MM.1S (cell line): Measurements from ENCODE around the gene TUBA4A.

Experiments used
- DNase-seq: peaks from one replicate; pipeline ENCODE4 v3.0.0-alpha.2; 2015
- H2AFZ ChIP-seq: fragments of 300-600 bp; sonication (generic); 2 replicates; pipeline ENCODE4 v1.6.0; 2016; ENCODE audit warnings: antibody characterized with exemption, low read length
- H3F3A ChIP-seq: fragments of 300-600 bp; sonication (generic); 2 replicates; pipeline ENCODE4 v1.6.1; 2016; ENCODE audit warnings: mild to moderate bottlenecking, antibody characterized with exemption, low read length, moderate library complexity, mixed read lengths; ENCODE audit not compliant: insufficient read depth
- H3K27ac ChIP-seq: fragments of 300-600 bp; sonication (generic); 2 replicates; pipeline ENCODE4 v1.5.1; 2016; ENCODE audit warnings: mild to moderate bottlenecking, low read length
- H3K27me3 ChIP-seq: fragments of 300-600 bp; sonication (generic); replicated peaks from 2 replicates; pipeline ENCODE4 v1.6.0; 2016; ENCODE audit warnings: low read length; ENCODE audit not compliant: insufficient read depth
- H3K36me3 ChIP-seq: fragments of 300-600 bp; sonication (generic); replicated peaks from 2 replicates; pipeline ENCODE4 v1.6.1; 2016; ENCODE audit warnings: mild to moderate bottlenecking, low read length, mixed read lengths; ENCODE audit not compliant: insufficient read depth
- H3K4me1 ChIP-seq: fragments of 300-600 bp; sonication (generic); 2 replicates; pipeline ENCODE4 v1.6.1; 2016; ENCODE audit warnings: low read length, mixed read lengths
- H3K4me2 ChIP-seq: fragments of 300-600 bp; sonication (generic); 2 replicates; pipeline ENCODE4 v1.6.0; 2016; ENCODE audit warnings: low read depth, low read length
- H3K4me3 ChIP-seq: fragments of 300-600 bp; sonication (generic); 2 replicates; pipeline ENCODE4 v1.5.1; 2016; ENCODE audit warnings: low read length, mixed read lengths
- H3K79me2 ChIP-seq: fragments of 300-600 bp; sonication (generic); 2 replicates; pipeline ENCODE4 v1.6.1; 2016; ENCODE audit warnings: mixed run types, low read length, mixed read lengths
- H3K9ac ChIP-seq: fragments of 300-600 bp; sonication (generic); 2 replicates; pipeline ENCODE4 v1.6.1; 2016; ENCODE audit warnings: low read length, mixed read lengths
- H3K9me2 ChIP-seq: fragments of 300-600 bp; sonication (generic); replicated peaks from 2 replicates; pipeline ENCODE4 v1.6.1; 2016; ENCODE audit warnings: mild to moderate bottlenecking, low read length, mixed read lengths; ENCODE audit not compliant: insufficient read depth
- H3K9me3 ChIP-seq: fragments of 300-600 bp; sonication (generic); replicated peaks from 2 replicates; pipeline ENCODE4 v1.6.1; 2016; ENCODE audit warnings: mild to moderate bottlenecking, low read length, mixed read lengths; ENCODE audit not compliant: insufficient read depth
- H4K20me1 ChIP-seq: fragments of 300-600 bp; sonication (generic); 2 replicates; pipeline ENCODE4 v1.6.1; 2016; ENCODE audit warnings: mild to moderate bottlenecking, low read length, moderate library complexity, mixed read lengths; ENCODE audit not compliant: insufficient read depth
- CTCF ChIP-seq: fragments of 300-600 bp; sonication (generic); IDR thresholded peaks from 2 replicates; pipeline ENCODE4 v1.5.1; 2016; ENCODE audit warnings: antibody characterized with exemption, low read length, mixed read lengths
- EZH2 ChIP-seq: fragments of 300-600 bp; sonication (generic); optimal IDR thresholded peaks from 2 replicates; pipeline ENCODE3; 2017; ENCODE audit warnings: low read depth, mild to moderate bottlenecking, antibody characterized with exemption, low read length, mixed read lengths
- EZH2phosphoT487 ChIP-seq: fragments of 300-600 bp; sonication (generic); IDR thresholded peaks from 2 replicates; pipeline ENCODE4 v1.6.1; 2018; ENCODE audit warnings: antibody characterized with exemption, low read length

Gene TUBA4A

GRCh38 chr2:219296631-219297391 is 43.1 kb upstream of the TUBA4A start:
- no peak overlapping the region for H3K27ac ChIP-seq
- no peaks in the 10 kb centered on the region for H3K9me3 ChIP-seq
- H3K4me3 ChIP-seq, result no peak overlapping the region
- no peaks in the 10 kb centered on the region for H3K79me2 ChIP-seq
- H3F3A ChIP-seq, result peaks cover 10% of the 10 kb centered on the region; the same call in 1 of the 2 replicates
- TF ChIP-seq EZH2phosphoT487 (no peak), CTCF (no peak), EZH2 (no peak)
- H3K27me3 ChIP-seq, result peaks cover 30% of the 10 kb centered on the region
- H3K4me2 ChIP-seq, result no peak overlapping the region
- no peak for DNase-seq
- no peaks in the 10 kb centered on the region for H3K9me2 ChIP-seq
- peaks cover 21% of the 10 kb centered on the region for H3K4me1 ChIP-seq
- no peaks in the 10 kb centered on the region for H3K36me3 ChIP-seq
- H3K9ac ChIP-seq, result no peak overlapping the region
- no peak overlapping the region for H2AFZ ChIP-seq
- no peaks in the 10 kb centered on the region for H4K20me1 ChIP-seq

- no peaks in the 10 kb centered on the region for H3K9me3 ChIP-seq
- no peak overlapping the region for H3K27ac ChIP-seq
- no peak overlapping the region for H3K9ac ChIP-seq
- H3K9me2 ChIP-seq, result no peaks in the 10 kb centered on the region
- H3K36me3 ChIP-seq, result no peaks in the 10 kb centered on the region
- H4K20me1 ChIP-seq, result no peaks in the 10 kb centered on the region
- H3K4me2 ChIP-seq, result no peak overlapping the region
- H3K4me1 ChIP-seq, result peaks cover 21% of the 10 kb centered on the region
- peaks cover 10% of the 10 kb centered on the region; the same call in 1 of the 2 replicates for H3F3A ChIP-seq
- H3K79me2 ChIP-seq, result no peaks in the 10 kb centered on the region
- TF ChIP-seq EZH2 (no peak), CTCF (no peak), EZH2phosphoT487 (no peak)
- H3K4me3 ChIP-seq, result no peak overlapping the region
- H2AFZ ChIP-seq, result no peak overlapping the region
- no peak for DNase-seq
- peaks cover 29% of the 10 kb centered on the region for H3K27me3 ChIP-seq
These were observed 42.4 kb upstream of the TUBA4A start for GRCh38 chr2:219296142-219296541.

- Histone ChIP-seq H3K4me2 (peak overlapping the region; percentile 97), H3K9ac (peak overlapping the region; percentile 78), H3K79me2 (no peaks in the 10 kb centered on the region), H3K4me3 (peak overlapping the region; percentile 73), H4K20me1 (no peaks in the 10 kb centered on the region), H2AFZ (peak overlapping the region; percentile 90), H3K9me3 (no peaks in the 10 kb centered on the region), H3K36me3 (no peaks in the 10 kb centered on the region), H3F3A (peaks cover 5% of the 10 kb centered on the region; the same call in 1 of the 2 replicates), H3K27me3 (peaks cover 26% of the 10 kb centered on the region), H3K27ac (no peak overlapping the region), H3K4me1 (peaks cover 15% of the 10 kb centered on the region), H3K9me2 (no peaks in the 10 kb centered on the region)
- TF ChIP-seq EZH2phosphoT487 (no peak), EZH2 (no peak), CTCF (peak; percentile 96)
- DNase-seq, result peak; percentile 94
These were observed 40.9 kb upstream of the TUBA4A start for GRCh38 chr2:219294356-219295351.
